ENCODE data around the gene FRYL. TPM values are rescaled to one million over a fixed set of nuclear protein-coding genes. Genes with fewer than 3 reads are reported as not detected.
A peak's percentile ranks its signal among the peaks of the same experiment; 100 is the strongest.

The FRYL gene
- total and polyA plus RNA-seq, 2 of the 13 experiments (the other 11 are each of a cell fraction or from before 2014, with no cell fraction given), result 9.7 to 19.6 TPM

DNA sequence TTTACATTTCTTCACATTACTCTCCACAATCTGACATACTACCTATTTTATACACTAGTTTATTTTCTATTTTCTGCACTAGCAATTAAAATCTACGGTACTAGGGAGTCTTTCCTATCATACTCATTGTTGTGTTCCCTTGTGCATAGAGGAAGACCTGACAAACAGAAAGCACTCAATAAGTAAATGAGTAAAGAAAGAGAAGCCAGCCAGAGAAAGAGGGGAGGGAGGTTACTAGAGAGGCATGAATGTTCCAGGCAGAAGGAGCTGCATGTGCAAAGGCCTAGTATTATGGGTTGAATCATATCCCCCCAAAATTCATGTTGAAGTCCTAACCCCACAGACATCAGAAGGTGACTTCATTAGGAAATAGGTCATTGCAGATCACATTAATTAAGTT lies 176.0 kb downstream of the FRYL start:
- H3K27me3 ChIP-seq (ENCODE audit: control insufficient read depth in 1 of 2, insufficient read depth in 2 of 2, low read length in 2 of 2), result no peaks in the 10 kb centered on the region
- BruUV-seq (replicated peaks), result no TSS peak
- H3K4me3 ChIP-seq (replicated peaks in 1 of 3; ENCODE audit: insufficient read depth in 1 of 3, low read depth in 2 of 3, low read length in 3 of 3), result no peak overlapping the region
- peak; percentile 12 for TF ChIP-seq ASH2L (IDR thresholded peaks at IDR 0.05; ENCODE audit: insufficient read length, low read depth, low read length)
- no peak for TF ChIP-seq ZNF260 (CRISPR knock-in tag; IDR thresholded peaks at IDR 0.05; ENCODE audit: borderline replicate concordance, low read depth)
- no peak for DNase-seq (ENCODE audit: low spot score)
- H3K79me2 ChIP-seq (ENCODE audit: insufficient read depth, low read length), result no peaks in the 10 kb centered on the region
- FAIRE-seq, result no peak
- H3K4me2 ChIP-seq (ENCODE audit: low read depth, low read length), result peak overlapping the region; percentile 55; the same call in 1 of the 2 replicates
- intact Hi-C loops (cut with micrococcal nuclease; ENCODE audit: unreplicated experiment), result loop anchor here (5.0 kb wide), 1 partner anchor 178 kb away; the partner anchor contains the start of gene FRYL
- no peak overlapping the region for H2AFZ ChIP-seq (ENCODE audit: low read length)
- in situ Hi-C loops (cut with HindIII; ENCODE audit: extremely low pct_ligation_motif_present, low pct_unique_long_range_greater_than_20kb), result no loop called here
- ATAC-seq, result peak; percentile 50
- ChIA-PET POLR2A (interaction anchor here (0.8 kb wide), 1 partner anchor 176 kb away, joined by 3 read pairs; no protein-coding TSS in a partner anchor), CTCF (ENCODE audit: low intra/inter-chr PET ratio, low total read pairs) (no interaction called here)
- H3K36me3 ChIP-seq (replicated peaks in 1 of 2; ENCODE audit: control insufficient read depth in 1 of 2, insufficient read depth in 2 of 2, low read length in 2 of 2), result no peaks in the 10 kb centered on the region
- 91% methylated on average over 1 of the region's 1 CpG for WGBS (ENCODE audit: low lambda C conversion rate)
- no peaks in the 10 kb centered on the region for H4K20me1 ChIP-seq (ENCODE audit: insufficient read depth, low read length)
- no peak overlapping the region for H3K9ac ChIP-seq (ENCODE audit: insufficient read depth, low read depth, low read length)
- H3K9me3 ChIP-seq (ENCODE audit: low read length), result no peaks in the 10 kb centered on the region
- peaks cover 36% of the 10 kb centered on the region for H3K4me1 ChIP-seq (ENCODE audit: insufficient read depth, low read length)
- H3K27ac ChIP-seq (ENCODE audit: extremely low read length, insufficient read depth, low read length), result no peak overlapping the region

DNA sequence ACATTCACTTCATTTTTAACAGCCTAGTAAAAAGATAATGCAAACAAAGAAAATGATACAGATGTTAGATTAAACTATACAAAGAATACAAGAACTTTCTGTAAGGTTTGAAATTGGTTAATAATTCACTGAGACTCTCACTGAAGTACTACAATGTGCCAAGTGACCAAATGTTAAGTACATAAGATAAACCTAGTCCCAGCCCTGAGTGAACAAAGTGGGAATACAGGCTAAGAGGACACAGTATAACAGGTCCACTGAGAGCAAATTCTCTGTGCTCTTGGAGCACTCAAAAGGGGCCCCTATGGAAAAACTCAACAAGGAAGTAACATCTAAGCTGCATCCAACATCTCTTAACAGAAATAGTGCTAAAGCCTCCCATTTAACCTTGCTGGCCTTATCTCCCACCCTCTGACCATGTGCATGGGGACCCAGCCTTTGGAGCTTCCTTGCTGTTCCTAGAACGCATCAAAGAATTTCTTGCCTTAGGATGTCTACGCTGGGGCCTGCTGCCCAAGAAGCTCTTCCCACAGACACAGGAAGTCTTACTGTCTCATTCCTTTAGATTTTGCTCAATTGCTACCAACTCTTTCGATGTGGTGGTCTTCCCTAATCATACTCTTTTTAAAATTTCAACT lies 176.6 kb downstream of the FRYL start:
- ChIA-PET POLR2A (interaction anchor here (0.8 kb wide), 1 partner anchor 177 kb away, joined by 3 read pairs; no protein-coding TSS in a partner anchor), CTCF (ENCODE audit: low intra/inter-chr PET ratio, low total read pairs) (no interaction called here)
- Histone ChIP-seq H3K4me1 (ENCODE audit: insufficient read depth, low read length) (peaks cover 36% of the 10 kb centered on the region), H2AFZ (ENCODE audit: low read length) (no peak overlapping the region), H3K79me2 (ENCODE audit: insufficient read depth, low read length) (no peaks in the 10 kb centered on the region), H3K27ac (ENCODE audit: extremely low read length, insufficient read depth, low read length) (peak overlapping the region; percentile 33), H3K4me2 (ENCODE audit: low read depth, low read length) (peak overlapping the region; percentile 55), H3K36me3 (replicated peaks in 1 of 2; ENCODE audit: control insufficient read depth in 1 of 2, insufficient read depth in 2 of 2, low read length in 2 of 2) (no peaks in the 10 kb centered on the region), H3K9ac (ENCODE audit: insufficient read depth, low read depth, low read length) (no peak overlapping the region; the same call in 1 of the 2 replicates), H3K4me3 (replicated peaks in 1 of 3; ENCODE audit: insufficient read depth in 1 of 3, low read depth in 2 of 3, low read length in 3 of 3) (no peak overlapping the region), H3K27me3 (ENCODE audit: control insufficient read depth in 1 of 2, insufficient read depth in 2 of 2, low read length in 2 of 2) (no peaks in the 10 kb centered on the region), H4K20me1 (ENCODE audit: insufficient read depth, low read length) (no peaks in the 10 kb centered on the region), H3K9me3 (ENCODE audit: low read length) (no peaks in the 10 kb centered on the region)
- ATAC-seq, result peak; percentile 100
- in situ Hi-C loops (cut with HindIII; ENCODE audit: extremely low pct_ligation_motif_present, low pct_unique_long_range_greater_than_20kb) (no loop called here), intact Hi-C loops (cut with micrococcal nuclease; ENCODE audit: unreplicated experiment) (loop anchor here (2.0 to 5.0 kb wide), 2 partner anchors 19 to 179 kb away; partner anchors contain the start of gene FRYL)
- DNase-seq (ENCODE audit: low spot score), result peak; percentile 85
- 78% methylated on average over 3 of the region's 3 CpGs for WGBS (ENCODE audit: low lambda C conversion rate)
- BruUV-seq (replicated peaks), result no TSS peak
- peak; percentile 51 for FAIRE-seq
- TF ChIP-seq HCFC1 (IDR thresholded peaks at IDR 0.05; ENCODE audit: low read depth, low read length) (no peak), ZFP90 (CRISPR knock-in tag; IDR thresholded peaks at IDR 0.05; ENCODE audit: borderline replicate concordance) (no peak), CBX5 (CRISPR knock-in tag; IDR thresholded peaks at IDR 0.05; ENCODE audit: borderline replicate concordance) (no peak), POGZ (CRISPR knock-in tag; IDR thresholded peaks at IDR 0.05) (0 out of 2 replicates have a peak, but pooled peaks have one; percentile 37), ZNF607 (CRISPR knock-in tag; IDR thresholded peaks at IDR 0.05; ENCODE audit: borderline replicate concordance) (no peak)
- TF ChIP-seq, protein P1, sequence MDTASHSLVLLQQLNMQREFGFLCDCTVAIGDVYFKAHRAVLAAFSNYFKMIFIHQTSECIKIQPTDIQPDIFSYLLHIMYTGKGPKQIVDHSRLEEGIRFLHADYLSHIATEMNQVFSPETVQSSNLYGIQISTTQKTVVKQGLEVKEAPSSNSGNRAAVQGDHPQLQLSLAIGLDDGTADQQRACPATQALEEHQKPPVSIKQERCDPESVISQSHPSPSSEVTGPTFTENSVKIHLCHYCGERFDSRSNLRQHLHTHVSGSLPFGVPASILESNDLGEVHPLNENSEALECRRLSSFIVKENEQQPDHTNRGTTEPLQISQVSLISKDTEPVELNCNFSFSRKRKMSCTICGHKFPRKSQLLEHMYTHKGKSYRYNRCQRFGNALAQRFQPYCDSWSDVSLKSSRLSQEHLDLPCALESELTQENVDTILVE (CRISPR knock-in tag; IDR thresholded peaks at IDR 0.05), result no peak
- TF ChIP-seq, protein P2, sequence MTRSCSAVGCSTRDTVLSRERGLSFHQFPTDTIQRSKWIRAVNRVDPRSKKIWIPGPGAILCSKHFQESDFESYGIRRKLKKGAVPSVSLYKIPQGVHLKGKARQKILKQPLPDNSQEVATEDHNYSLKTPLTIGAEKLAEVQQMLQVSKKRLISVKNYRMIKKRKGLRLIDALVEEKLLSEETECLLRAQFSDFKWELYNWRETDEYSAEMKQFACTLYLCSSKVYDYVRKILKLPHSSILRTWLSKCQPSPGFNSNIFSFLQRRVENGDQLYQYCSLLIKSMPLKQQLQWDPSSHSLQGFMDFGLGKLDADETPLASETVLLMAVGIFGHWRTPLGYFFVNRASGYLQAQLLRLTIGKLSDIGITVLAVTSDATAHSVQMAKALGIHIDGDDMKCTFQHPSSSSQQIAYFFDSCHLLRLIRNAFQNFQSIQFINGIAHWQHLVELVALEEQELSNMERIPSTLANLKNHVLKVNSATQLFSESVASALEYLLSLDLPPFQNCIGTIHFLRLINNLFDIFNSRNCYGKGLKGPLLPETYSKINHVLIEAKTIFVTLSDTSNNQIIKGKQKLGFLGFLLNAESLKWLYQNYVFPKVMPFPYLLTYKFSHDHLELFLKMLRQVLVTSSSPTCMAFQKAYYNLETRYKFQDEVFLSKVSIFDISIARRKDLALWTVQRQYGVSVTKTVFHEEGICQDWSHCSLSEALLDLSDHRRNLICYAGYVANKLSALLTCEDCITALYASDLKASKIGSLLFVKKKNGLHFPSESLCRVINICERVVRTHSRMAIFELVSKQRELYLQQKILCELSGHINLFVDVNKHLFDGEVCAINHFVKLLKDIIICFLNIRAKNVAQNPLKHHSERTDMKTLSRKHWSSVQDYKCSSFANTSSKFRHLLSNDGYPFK (CRISPR knock-in tag; IDR thresholded peaks at IDR 0.05; ENCODE audit: borderline replicate concordance), result no peak
- TF ChIP-seq, protein P3, sequence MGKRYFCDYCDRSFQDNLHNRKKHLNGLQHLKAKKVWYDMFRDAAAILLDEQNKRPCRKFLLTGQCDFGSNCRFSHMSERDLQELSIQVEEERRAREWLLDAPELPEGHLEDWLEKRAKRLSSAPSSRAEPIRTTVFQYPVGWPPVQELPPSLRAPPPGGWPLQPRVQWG (CRISPR knock-in tag; IDR thresholded peaks at IDR 0.05; ENCODE audit: borderline replicate concordance, low read depth), result no peak

All from HepG2 (cell line).